ENCODE results near the gene KRTAP10-12.

Gene KRTAP10-12

DNA sequence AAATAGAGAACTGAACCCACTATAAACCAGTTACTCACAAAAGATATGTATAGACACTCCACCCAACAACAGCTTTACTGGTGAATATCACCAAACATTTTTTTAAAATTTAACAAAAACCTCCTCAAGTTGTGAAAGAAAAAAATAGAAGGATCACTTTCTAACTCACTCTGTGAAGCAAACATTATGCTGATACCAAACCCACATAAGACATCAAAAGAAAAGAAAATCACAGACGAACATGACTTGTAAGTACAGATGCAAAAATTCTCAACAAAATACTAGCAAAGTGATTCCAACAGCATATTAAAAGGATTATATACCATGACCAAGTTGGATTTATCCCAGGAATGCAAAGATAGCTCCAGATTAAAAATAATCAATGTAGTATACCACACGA is 5.3 kb upstream of the KRTAP10-12 start:
- ChIA-PET CTCF (interaction anchor here (0.6 kb wide), 1 partner anchor 98 kb away, joined by 3 read pairs; no protein-coding TSS in a partner anchor), POLR2A (no interaction called here)
- no peak for DNase-seq (ENCODE audit: low read depth, low spot score)
- TF ChIP-seq, protein P1, sequence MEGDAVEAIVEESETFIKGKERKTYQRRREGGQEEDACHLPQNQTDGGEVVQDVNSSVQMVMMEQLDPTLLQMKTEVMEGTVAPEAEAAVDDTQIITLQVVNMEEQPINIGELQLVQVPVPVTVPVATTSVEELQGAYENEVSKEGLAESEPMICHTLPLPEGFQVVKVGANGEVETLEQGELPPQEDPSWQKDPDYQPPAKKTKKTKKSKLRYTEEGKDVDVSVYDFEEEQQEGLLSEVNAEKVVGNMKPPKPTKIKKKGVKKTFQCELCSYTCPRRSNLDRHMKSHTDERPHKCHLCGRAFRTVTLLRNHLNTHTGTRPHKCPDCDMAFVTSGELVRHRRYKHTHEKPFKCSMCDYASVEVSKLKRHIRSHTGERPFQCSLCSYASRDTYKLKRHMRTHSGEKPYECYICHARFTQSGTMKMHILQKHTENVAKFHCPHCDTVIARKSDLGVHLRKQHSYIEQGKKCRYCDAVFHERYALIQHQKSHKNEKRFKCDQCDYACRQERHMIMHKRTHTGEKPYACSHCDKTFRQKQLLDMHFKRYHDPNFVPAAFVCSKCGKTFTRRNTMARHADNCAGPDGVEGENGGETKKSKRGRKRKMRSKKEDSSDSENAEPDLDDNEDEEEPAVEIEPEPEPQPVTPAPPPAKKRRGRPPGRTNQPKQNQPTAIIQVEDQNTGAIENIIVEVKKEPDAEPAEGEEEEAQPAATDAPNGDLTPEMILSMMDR (IDR thresholded peaks at IDR 0.05; ENCODE audit: insufficient read depth, low read length, missing control alignments): no peak
- H3K4me3 ChIP-seq (ENCODE audit: low read depth, low read length): no peak overlapping the region

- ChIA-PET CTCF (interaction anchor here (1.3 kb wide), 1 partner anchor 9 kb away, joined by 3 read pairs; no protein-coding TSS in a partner anchor), POLR2A (interaction anchor here (0.6 kb wide), 1 partner anchor 30 kb away, joined by 3 read pairs; no protein-coding TSS in a partner anchor)
- no peak for DNase-seq (ENCODE audit: low read depth, low spot score)
- no peak overlapping the region for H3K4me3 ChIP-seq (ENCODE audit: low read depth, low read length)
- TF ChIP-seq, protein P1 (IDR thresholded peaks at IDR 0.05; ENCODE audit: insufficient read depth, low read length, missing control alignments): no peak
These were observed 4.0 kb upstream of the KRTAP10-12 start for GRCh38 chr21:44692798-44693512.

- ChIA-PET CTCF (interaction anchor here (0.9 kb wide), 1 partner anchor 12 kb away, joined by 3 read pairs; the partner anchor contains the start of gene KRTAP12-1), POLR2A (no interaction called here)
- DNase-seq (ENCODE audit: low read depth, low spot score): no peak
- H3K4me3 ChIP-seq (ENCODE audit: low read depth, low read length): no peak overlapping the region
- TF ChIP-seq, protein P1 (IDR thresholded peaks at IDR 0.05; ENCODE audit: insufficient read depth, low read length, missing control alignments): no peak
These were observed 2.2 kb upstream of the KRTAP10-12 start for GRCh38 chr21:44694776-44695175.

- TF ChIP-seq, protein P1 (IDR thresholded peaks at IDR 0.05; ENCODE audit: insufficient read depth, low read length, missing control alignments): no peak
- ChIA-PET POLR2A (no interaction called here), CTCF (interaction anchor here (0.9 kb wide), 1 partner anchor 13 kb away, joined by 3 read pairs; the partner anchor contains the start of gene KRTAP12-1)
- no peak for DNase-seq (ENCODE audit: low read depth, low spot score)
- no peak overlapping the region for H3K4me3 ChIP-seq (ENCODE audit: low read depth, low read length)
These were observed 1.8 kb upstream of the KRTAP10-12 start for GRCh38 chr21:44695184-44695583.

DNA sequence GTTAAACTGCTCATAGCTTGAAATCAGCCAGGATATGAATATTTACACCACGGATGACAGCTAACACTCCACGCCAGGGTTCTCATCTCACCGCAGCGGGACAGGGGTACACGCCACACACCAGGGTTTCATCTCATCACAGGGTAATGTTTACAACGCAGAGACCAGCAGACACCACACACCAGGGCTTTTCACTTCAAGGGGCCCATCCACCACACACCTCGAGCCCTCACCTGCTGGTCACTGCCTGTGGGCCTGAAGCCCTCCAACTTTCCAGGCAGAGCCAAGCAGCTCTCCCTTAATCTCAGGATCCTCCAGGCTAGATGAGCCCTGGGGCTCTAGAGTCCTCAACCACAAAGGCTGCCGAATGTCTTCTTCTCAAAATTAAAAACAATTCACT is 1.3 kb upstream of the KRTAP10-12 start:
- H3K4me3 ChIP-seq (ENCODE audit: low read depth, low read length): no peak overlapping the region
- no peak for DNase-seq (ENCODE audit: low read depth, low spot score)
- TF ChIP-seq, protein P1 (IDR thresholded peaks at IDR 0.05; ENCODE audit: insufficient read depth, low read length, missing control alignments): no peak
- CTCF ChIA-PET: interaction anchor here (0.9 kb wide), 1 partner anchor 13 kb away, joined by 3 read pairs; the partner anchor contains the start of gene KRTAP12-1
- POLR2A ChIA-PET: no interaction called here

DNA sequence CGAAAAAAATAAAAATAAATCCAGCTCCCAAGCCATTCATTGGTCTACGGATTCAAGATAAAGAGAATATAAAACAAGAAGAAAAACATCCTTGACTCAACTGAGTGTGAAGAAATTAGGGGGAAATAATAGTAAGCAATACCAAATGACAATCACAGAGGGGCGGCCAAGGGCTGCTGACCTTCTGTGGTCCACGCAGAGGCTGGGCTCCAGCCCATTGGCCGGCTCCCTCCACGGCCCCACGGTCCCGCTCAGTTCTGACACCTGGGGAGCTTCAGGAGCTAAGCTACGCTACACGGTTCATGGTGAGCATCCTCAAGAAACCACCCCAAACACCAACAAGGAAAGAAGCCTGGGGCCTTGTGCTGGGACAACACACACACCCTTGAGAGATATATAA is 400 bp upstream of the KRTAP10-12 start:
- ChIA-PET CTCF (no interaction called here), POLR2A (no interaction called here)
- TF ChIP-seq, protein P1 (IDR thresholded peaks at IDR 0.05; ENCODE audit: insufficient read depth, low read length, missing control alignments): no peak
- H3K4me3 ChIP-seq (ENCODE audit: low read depth, low read length): no peak overlapping the region
- no peak for DNase-seq (ENCODE audit: low read depth, low spot score)
